Measurements from ENCODE around the gene FAM72A.
"Not testable (repeated sequence)": the region's sequence is repeated elsewhere in the genome, so short reads cannot be mapped to it uniquely, and the experiment has no call there.

DNA sequence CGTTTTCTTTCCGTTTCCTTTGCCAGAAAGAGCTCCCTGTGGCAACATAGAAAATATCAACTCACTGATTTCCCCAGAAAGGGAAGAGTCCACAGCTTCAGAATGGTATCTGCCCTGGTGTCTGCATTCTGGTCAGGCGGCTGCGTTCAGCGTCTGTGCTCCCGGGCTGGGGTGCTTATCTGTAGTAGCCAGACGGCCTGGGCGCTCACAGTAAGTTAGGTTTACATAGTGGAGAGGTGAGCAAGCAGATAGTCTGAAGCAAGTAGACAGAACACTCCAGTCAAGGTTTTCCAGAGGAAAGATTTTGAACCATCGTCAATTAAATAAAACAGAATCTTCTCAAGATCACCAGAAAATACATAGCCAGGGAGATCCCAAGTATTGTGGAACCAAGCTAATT, 29.4 kb upstream of the FAM72A start:
- TF ChIP-seq, protein P1, sequence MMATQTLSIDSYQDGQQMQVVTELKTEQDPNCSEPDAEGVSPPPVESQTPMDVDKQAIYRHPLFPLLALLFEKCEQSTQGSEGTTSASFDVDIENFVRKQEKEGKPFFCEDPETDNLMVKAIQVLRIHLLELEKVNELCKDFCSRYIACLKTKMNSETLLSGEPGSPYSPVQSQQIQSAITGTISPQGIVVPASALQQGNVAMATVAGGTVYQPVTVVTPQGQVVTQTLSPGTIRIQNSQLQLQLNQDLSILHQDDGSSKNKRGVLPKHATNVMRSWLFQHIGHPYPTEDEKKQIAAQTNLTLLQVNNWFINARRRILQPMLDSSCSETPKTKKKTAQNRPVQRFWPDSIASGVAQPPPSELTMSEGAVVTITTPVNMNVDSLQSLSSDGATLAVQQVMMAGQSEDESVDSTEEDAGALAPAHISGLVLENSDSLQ (IDR thresholded peaks at IDR 0.05): not testable (repeated sequence)
- not testable (repeated sequence) for TF ChIP-seq ELF4 (IDR thresholded peaks at IDR 0.05); CTBP1 (IDR thresholded peaks at IDR 0.05; ENCODE audit: borderline replicate concordance); SP1 (IDR thresholded peaks at IDR 0.05); NFRKB (IDR thresholded peaks at IDR 0.05); SUZ12 (IDR thresholded peaks at IDR 0.05)
